GM15510 (cell line): ENCODE results near the gene C16orf82.

Experiments used
- POLR2A ChIP-seq: IDR thresholded peaks from 3 replicates; pipeline ENCODE4 v1.6.1; 2011; ENCODE audit warnings: borderline replicate concordance; ENCODE audit not compliant: insufficient read length; ENCODE audit errors: extremely low read depth

C16orf82 gene

GRCh38 chr16:27109666-27110523 is 43.2 kb downstream of the C16orf82 start:
- no peak for TF ChIP-seq POLR2A

- no peak for TF ChIP-seq POLR2A
Observed at GRCh38 chr16:27110524-27110896, 43.8 kb downstream of the C16orf82 start.

DNA sequence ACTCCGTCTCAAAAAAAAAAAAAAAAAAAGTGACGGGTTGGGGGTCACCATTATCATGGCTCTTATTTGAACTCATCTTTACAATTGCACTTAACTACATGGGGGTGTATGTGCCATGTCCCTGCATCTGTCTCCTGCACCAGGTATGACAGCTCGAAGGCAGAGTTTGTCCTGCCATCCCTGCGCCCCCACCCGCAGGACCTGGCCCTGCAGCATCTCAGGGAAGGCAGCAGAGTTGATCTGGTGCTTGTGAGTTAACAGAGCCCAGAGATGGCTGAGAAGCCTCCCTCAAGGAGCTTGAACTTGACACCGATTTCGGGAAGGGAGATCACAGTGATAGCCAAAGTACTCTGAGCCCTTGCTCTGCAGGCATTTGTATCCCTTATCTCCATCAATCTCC is 44.8 kb downstream of the C16orf82 start:
- no peak for TF ChIP-seq POLR2A

GRCh38 chr16:27112093-27112811 is 45.5 kb downstream of the C16orf82 start:
- no peak for TF ChIP-seq POLR2A

- no peak for TF ChIP-seq POLR2A
Observed at GRCh38 chr16:27113341-27113841, 46.7 kb downstream of the C16orf82 start.

- TF ChIP-seq POLR2A: no peak
Observed at GRCh38 chr16:27114006-27114405, 47.3 kb downstream of the C16orf82 start.

DNA sequence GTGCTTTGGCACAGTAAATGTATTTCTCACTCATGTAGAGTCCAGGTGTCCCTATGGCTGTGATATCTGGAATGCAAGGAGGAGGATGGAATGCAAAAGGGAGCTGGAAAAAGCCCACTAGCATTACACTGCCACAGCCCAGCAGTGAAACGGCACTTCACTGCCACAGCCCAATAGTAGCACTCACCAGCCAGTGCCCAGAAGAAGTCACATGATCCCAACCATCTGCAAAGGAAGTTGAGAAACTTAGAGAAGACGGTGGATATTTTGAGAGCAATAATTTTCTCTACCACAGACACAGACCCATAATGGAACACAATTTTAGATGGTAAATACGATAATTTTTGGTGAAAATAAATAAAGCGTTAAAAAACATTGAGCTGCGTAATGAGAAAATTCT is 51.8 kb downstream of the C16orf82 start:
- no peak for TF ChIP-seq POLR2A
